Aorta (tissue), 5 donors: ENCODE results near the gene PPTC7. TPM values are rescaled to one million over a fixed set of nuclear protein-coding genes. Genes with fewer than 3 reads are reported as not detected.
"Not testable (repeated sequence)": the region's sequence is repeated elsewhere in the genome, so short reads cannot be mapped to it uniquely, and the experiment has no call there.

ENCODE experiments used
- ATAC-seq: fragments of 200-7000 bp; cut with Tn5 transposase; one replicate; pipeline ENCODE4 v1.9.1; 2022; ENCODE audit warnings: moderate library complexity; ENCODE audit not compliant: low FRiP score
- DNase-seq, 2 donors: peaks; one replicate each; pipeline ENCODE4 v3.0.0-alpha.2; 2020
- H3K27ac ChIP-seq, 2 donors: one replicate each; pipeline ENCODE4 v1.5.1; 2013; ENCODE audit warnings: low read length in 2 of 2, mild to moderate bottlenecking in 2 of 2, moderate library complexity in 2 of 2, control low read depth in 1 of 2, inconsistent platforms in 1 of 2, low read depth in 1 of 2
- H3K27me3 ChIP-seq, 2 donors: one replicate each; pipeline ENCODE4 v1.6.1; 2013; ENCODE audit warnings: control low read depth in 1 of 2, low read length in 1 of 2, mild to moderate bottlenecking in 1 of 2, moderate library complexity in 1 of 2; ENCODE audit not compliant: insufficient read depth in 2 of 2, control insufficient read depth in 1 of 2
- H3K36me3 ChIP-seq, 2 donors: one replicate each; pipeline ENCODE4 v1.6.1; 2013; ENCODE audit warnings: control low read depth in 1 of 2, low read length in 1 of 2, mild to moderate bottlenecking in 1 of 2; ENCODE audit not compliant: insufficient read depth in 2 of 2, control insufficient read depth in 1 of 2
- H3K4me1 ChIP-seq, 2 donors: one replicate each; pipeline ENCODE4 v1.6.1; 2013; ENCODE audit warnings: low read length in 2 of 2, control low read depth in 1 of 2, mild to moderate bottlenecking in 1 of 2, moderate library complexity in 1 of 2; ENCODE audit not compliant: insufficient read depth in 2 of 2, control insufficient read depth in 1 of 2
- H3K4me3 ChIP-seq, 2 donors: one replicate each; pipeline ENCODE4 v1.5.1; 2013; ENCODE audit warnings: low read length in 2 of 2, control low read depth in 1 of 2, mild to moderate bottlenecking in 1 of 2
- H3K9me3 ChIP-seq: one replicate; pipeline ENCODE4 v1.6.1; 2013; ENCODE audit warnings: mild to moderate bottlenecking, low read length; ENCODE audit not compliant: control insufficient read depth
- WGBS, 2 donors: extraction: QIAGEN DNeasy Blood & Tissue Kit; methylation state at CpG; one replicate each; pipeline ENCODE4 v1.1.7; 2013; 5-methylcytosine and 5-hydroxymethylcytosine counted together
- intact Hi-C, 2 donors: fragments of 100-400 bp; cut with DNase I; formaldehyde crosslinking; loops; one replicate each; pipeline versions ENCODE4 v1.14.2 to v1.15.0; 2022
- polyA plus RNA-seq, 2 donors: library from polyadenylated mRNA; stranded (reverse); fragments of 200-250 nt; gene quantifications; one replicate each; pipeline ENCODE4 v1.2.3, GENCODE V29; 2013
- total RNA-seq, 2 donors: library from RNA; stranded (reverse); fragmentation: NEBNext Ultra II Directional; extraction: Animal tissue kit (Norgen Biotek cat#: 25700); gene quantifications; one replicate each; pipeline ENCODE4 v1.2.1, GENCODE V29; 2021
- donor health status: healthy with polysubstance abuse.
- donor health status: Bipolar disorder and iron deficiency.
- donor health status: DM: no; HTN: no; CAD: no.
- donor health status: DM: no; HTN: no; CAD: no.
- donor health status: DM: yes; HTN: yes; CAD: no.

The PPTC7 gene
- total and polyA plus RNA-seq, 4 donors, result 8.5 to 21.8 (median 13.3) TPM

GRCh38 chr12:110578694-110579534, 4.2 kb downstream of the PPTC7 start:
- no peak overlapping the region for H3K4me3 ChIP-seq
- H3K36me3 ChIP-seq, result no peaks in the 10 kb centered on the region
- intact Hi-C loops, result no loop called here
- 92% methylated on average over 13 of the region's 13 CpGs for WGBS, 2 donors
- no peak for DNase-seq
- no peaks in the 10 kb centered on the region for H3K27me3 ChIP-seq
- no peaks in the 10 kb centered on the region for H3K4me1 ChIP-seq
- no peak for ATAC-seq
- no peak overlapping the region for H3K27ac ChIP-seq
- H3K9me3 ChIP-seq, result no peaks in the 10 kb centered on the region

DNA sequence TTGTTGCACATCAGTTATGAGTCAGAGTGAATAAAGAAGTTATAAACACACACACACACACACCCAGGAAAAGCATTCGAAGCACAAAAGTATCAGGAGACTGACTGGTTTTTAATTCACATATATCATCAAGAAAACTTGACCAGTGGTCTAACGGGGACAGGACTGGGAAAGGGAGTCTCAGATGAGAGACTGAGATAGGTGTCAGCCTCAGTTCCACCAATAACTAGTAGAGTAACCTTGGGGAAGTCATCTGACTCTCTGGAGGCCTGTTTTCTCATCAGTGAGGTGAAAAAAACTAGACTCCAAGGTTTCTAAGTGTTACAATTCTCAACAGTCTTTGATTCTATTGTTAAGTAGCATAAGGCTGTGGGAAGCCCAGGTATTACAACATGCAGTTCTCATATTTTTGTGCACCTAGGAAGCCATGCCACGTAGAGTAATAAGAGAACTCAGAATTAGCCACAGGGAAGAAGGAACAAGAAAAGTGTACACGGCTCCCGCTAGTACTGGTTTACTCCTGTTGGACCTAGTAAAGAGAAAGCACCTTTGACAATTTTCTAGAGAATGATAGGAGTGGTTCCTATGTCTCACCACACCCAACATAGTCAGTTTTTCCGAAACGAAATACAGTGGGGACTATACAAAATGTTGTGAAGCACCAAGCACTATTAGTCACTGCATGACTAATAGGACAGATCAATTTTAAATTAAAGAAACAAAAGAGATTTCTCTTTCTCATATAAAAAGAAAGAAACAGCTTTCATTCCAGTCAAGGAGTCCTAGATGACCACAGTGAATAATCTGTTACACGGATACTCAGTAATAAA, 5.0 kb downstream of the PPTC7 start:
- Histone ChIP-seq H3K27me3 (no peaks in the 10 kb centered on the region), H3K4me1 (no peaks in the 10 kb centered on the region), H3K4me3 (no peak overlapping the region), H3K9me3 (no peaks in the 10 kb centered on the region), H3K36me3 (no peaks in the 10 kb centered on the region), H3K27ac (no peak overlapping the region)
- ATAC-seq, result no peak
- DNase-seq, result no peak
- 74 to 86% methylated on average over 8 of the region's 8 CpGs for WGBS, 2 donors
- intact Hi-C loops, result no loop called here

DNA sequence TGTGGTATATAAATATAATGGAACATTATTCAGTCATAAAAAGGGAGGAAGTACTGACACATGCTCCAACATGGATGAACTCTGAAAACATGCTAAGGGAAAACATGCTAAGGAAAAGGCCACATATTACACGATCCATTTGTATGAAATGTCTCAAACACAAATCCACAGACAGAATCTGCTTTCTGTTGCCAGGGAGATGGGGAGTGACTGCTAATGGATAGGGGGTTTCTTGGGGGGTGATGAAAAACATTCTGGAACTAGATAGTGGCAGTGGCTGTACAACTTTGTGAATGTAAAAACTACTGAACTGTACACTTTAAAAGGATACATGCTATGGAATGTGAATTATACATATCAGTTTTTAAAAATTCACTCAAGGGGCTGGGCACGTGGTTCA, 6.6 kb downstream of the PPTC7 start:
- ATAC-seq, result no peak
- H3K27ac ChIP-seq, result no peak overlapping the region
- no peak for DNase-seq
- WGBS, 2 donors, result 94 to 95% methylated on average over 2 of the region's 2 CpGs
- no peaks in the 10 kb centered on the region for H3K36me3 ChIP-seq
- intact Hi-C loops, result no loop called here
- H3K4me1 ChIP-seq, result no peaks in the 10 kb centered on the region
- H3K4me3 ChIP-seq, result no peak overlapping the region
- no peaks in the 10 kb centered on the region for H3K9me3 ChIP-seq
- no peaks in the 10 kb centered on the region for H3K27me3 ChIP-seq

DNA sequence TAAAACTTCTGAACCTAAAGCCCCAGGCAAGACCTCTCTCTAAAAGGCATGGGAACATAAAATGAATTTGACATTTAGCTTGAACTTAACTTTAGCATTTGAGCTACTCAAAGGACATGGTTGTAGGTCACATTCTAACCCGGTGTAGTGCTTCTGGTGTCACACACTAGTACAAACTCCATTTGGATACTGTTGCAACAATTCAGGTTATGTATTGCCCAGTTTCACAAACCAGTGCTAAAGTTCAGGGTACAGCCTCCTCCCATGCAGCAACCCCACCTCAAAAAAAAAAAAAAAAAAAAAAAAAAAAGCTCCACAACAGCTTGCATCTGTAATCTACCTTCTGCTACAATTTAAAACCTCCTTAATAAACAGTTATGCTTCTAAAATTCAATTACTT, 7.8 kb downstream of the PPTC7 start:
- Histone ChIP-seq H3K4me1 (no peaks in the 10 kb centered on the region), H3K27ac (no peak overlapping the region), H3K36me3 (no peaks in the 10 kb centered on the region), H3K27me3 (no peaks in the 10 kb centered on the region), H3K9me3 (no peaks in the 10 kb centered on the region), H3K4me3 (no peak overlapping the region)
- intact Hi-C loops, result no loop called here
- WGBS, 2 donors, result 55% methylated on average over 1 of the region's 1 CpG
- DNase-seq (no peak), ATAC-seq (no peak)

- H3K4me1 ChIP-seq, H3K4me3 ChIP-seq, H3K27me3 ChIP-seq, DNase-seq, H3K36me3 ChIP-seq, H3K27ac ChIP-seq, ATAC-seq, intact Hi-C loops, H3K9me3 ChIP-seq: not testable (repeated sequence)
- WGBS, 2 donors, result 94 to 95% methylated on average over 10 of the region's 10 CpGs
These were observed 8.3 kb downstream of the PPTC7 start for GRCh38 chr12:110574717-110575230.

DNA sequence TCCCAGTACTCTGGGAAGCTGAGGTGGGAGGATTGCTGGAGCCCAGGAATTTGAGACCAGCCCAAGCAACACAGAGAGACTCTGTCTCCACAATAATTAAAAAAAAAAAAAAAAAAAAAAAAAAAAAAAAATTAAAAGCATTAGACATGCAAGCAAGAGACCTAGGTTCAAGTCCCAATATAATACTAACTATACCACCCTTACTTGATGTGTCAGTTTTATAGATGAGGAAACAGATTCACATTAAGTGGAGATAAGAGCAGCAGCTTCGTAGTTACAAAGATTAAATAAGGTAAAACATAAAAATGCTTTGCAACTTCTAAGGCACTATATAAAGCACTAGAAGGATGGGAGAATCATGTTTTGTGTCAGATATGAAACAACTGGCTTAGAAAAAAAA, 9.1 kb downstream of the PPTC7 start:
- intact Hi-C loops, result no loop called here
- WGBS, 2 donors, result 86 to 87% methylated on average over 1 of the region's 1 CpG
- H3K4me1 ChIP-seq, result no peaks in the 10 kb centered on the region

GRCh38 chr12:110570798-110571197, 12.3 kb downstream of the PPTC7 start:
- DNase-seq, ATAC-seq, H3K4me3 ChIP-seq, H3K4me1 ChIP-seq, H3K36me3 ChIP-seq, intact Hi-C loops, H3K27me3 ChIP-seq, H3K27ac ChIP-seq, H3K9me3 ChIP-seq: not testable (repeated sequence)
- WGBS, 2 donors, result 96 to 97% methylated on average over 16 of the region's 16 CpGs

More for the DNA sequence above, 9.1 kb downstream of the PPTC7 start:
- DNase-seq (no peak), ATAC-seq (no peak)
- H3K36me3 ChIP-seq, result no peaks in the 10 kb centered on the region
- H3K27me3 ChIP-seq, result no peaks in the 10 kb centered on the region
- no peak overlapping the region for H3K4me3 ChIP-seq
- no peak overlapping the region for H3K27ac ChIP-seq
- no peaks in the 10 kb centered on the region for H3K9me3 ChIP-seq

DNA sequence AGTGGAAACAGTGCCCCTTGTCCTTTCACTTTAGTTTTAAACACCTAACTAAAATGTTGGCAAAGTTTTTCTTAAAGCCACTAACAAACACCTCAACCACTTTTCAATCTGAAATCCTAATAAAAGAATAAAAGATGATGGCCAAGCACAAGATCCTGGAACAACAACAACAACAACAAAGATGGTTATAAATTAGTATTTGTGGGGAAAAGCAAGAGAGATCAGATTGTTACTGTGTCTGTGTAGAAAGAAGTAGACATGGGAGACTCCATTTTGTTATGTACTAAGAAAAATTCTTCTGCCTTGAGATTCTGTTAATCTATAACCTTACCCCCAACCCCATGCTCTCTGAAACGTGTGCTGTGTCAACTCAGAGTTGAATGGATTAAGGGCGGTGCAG, 13.3 kb downstream of the PPTC7 start:
- intact Hi-C loops, result not testable (repeated sequence)

More for the DNA sequence above, 13.3 kb downstream of the PPTC7 start:
- H3K27me3 ChIP-seq, H3K4me3 ChIP-seq, H3K36me3 ChIP-seq, H3K4me1 ChIP-seq, DNase-seq, H3K9me3 ChIP-seq, ATAC-seq, H3K27ac ChIP-seq: not testable (repeated sequence)
- WGBS, 2 donors, result no CpG with 5 or more reads among the region's 2 CpGs
